Type B pancreatic cell (in vitro differentiated cells): ENCODE measurements around the gene C1orf232. TPM values are rescaled to one million over a fixed set of nuclear protein-coding genes. Genes with fewer than 3 reads are reported as not detected.

Experiments
- DNase-seq: peaks from one replicate; pipeline ENCODE4 v3.0.0; 2021; ENCODE audit warnings: mixed read lengths; ENCODE audit not compliant: unreplicated experiment; ENCODE audit errors: extremely low spot score
- H3K27ac Mint-ChIP-seq: 2 replicates; pipeline ENCODE4 v1.8.0; 2021; ENCODE audit warnings: mild to moderate bottlenecking, mixed read lengths
- H3K27me3 Mint-ChIP-seq: 2 replicates; pipeline ENCODE4 v1.8.0; 2021; ENCODE audit warnings: mixed read lengths
- H3K36me3 Mint-ChIP-seq: 2 replicates; pipeline ENCODE4 v1.8.0; 2021; ENCODE audit warnings: mixed read lengths
- H3K4me1 Mint-ChIP-seq: one replicate; pipeline ENCODE4 v1.8.0; 2021; ENCODE audit warnings: mixed read lengths; ENCODE audit not compliant: unreplicated experiment
- H3K4me3 Mint-ChIP-seq: 2 replicates; pipeline ENCODE4 v1.8.0; 2021; ENCODE audit warnings: mild to moderate bottlenecking, mixed read lengths
- H3K9me3 Mint-ChIP-seq: 2 replicates; pipeline ENCODE4 v1.8.0; 2021; ENCODE audit warnings: mixed read lengths
- total RNA-seq: library from RNA; stranded (reverse); gene quantifications from 2 replicates; pipeline ENCODE4 v1.2.1, GENCODE V29; 2021; ENCODE audit warnings: low replicate concordance
- TF ChIP-seq, protein P1 (sequence below): fragments of 200-600 bp; sonication (generic); conservative IDR thresholded peaks from 2 replicates; pipeline ENCODE4 v1.5.0; 2021; ENCODE audit warnings: antibody characterized with exemption, mild to moderate bottlenecking

The C1orf232 gene
- total RNA-seq, 1 donor from 2014 or later = 1.0 TPM

DNA sequence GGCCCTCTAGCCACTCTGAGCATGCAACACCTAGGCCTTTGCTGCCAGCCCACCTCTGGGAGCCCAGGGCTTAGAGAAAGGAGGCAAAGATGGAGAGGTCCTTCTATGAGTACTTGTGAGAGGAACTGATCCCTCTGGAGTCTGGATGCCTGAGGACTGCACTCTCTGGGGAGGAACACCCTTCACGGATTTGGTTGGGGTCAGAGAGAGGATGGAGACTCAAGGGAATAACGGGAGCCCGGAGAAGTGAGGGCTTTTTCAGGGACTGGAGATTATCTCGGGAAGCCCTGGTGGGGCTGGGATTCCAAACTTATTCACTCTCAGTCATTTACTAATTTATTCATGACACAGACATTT, 413 bp upstream of the C1orf232 start:
- TF ChIP-seq, protein P1, sequence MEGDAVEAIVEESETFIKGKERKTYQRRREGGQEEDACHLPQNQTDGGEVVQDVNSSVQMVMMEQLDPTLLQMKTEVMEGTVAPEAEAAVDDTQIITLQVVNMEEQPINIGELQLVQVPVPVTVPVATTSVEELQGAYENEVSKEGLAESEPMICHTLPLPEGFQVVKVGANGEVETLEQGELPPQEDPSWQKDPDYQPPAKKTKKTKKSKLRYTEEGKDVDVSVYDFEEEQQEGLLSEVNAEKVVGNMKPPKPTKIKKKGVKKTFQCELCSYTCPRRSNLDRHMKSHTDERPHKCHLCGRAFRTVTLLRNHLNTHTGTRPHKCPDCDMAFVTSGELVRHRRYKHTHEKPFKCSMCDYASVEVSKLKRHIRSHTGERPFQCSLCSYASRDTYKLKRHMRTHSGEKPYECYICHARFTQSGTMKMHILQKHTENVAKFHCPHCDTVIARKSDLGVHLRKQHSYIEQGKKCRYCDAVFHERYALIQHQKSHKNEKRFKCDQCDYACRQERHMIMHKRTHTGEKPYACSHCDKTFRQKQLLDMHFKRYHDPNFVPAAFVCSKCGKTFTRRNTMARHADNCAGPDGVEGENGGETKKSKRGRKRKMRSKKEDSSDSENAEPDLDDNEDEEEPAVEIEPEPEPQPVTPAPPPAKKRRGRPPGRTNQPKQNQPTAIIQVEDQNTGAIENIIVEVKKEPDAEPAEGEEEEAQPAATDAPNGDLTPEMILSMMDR = no peak
- DNase-seq = no peak
- peaks cover 26% of the 10 kb centered on the region for H3K4me1 Mint-ChIP-seq
- no peaks in the 10 kb centered on the region for H3K27me3 Mint-ChIP-seq
- peak overlapping the region; percentile 90 for H3K4me3 Mint-ChIP-seq
- H3K36me3 Mint-ChIP-seq = no peaks in the 10 kb centered on the region
- peak overlapping the region; percentile 90 for H3K27ac Mint-ChIP-seq
- no peaks in the 10 kb centered on the region for H3K9me3 Mint-ChIP-seq

DNA sequence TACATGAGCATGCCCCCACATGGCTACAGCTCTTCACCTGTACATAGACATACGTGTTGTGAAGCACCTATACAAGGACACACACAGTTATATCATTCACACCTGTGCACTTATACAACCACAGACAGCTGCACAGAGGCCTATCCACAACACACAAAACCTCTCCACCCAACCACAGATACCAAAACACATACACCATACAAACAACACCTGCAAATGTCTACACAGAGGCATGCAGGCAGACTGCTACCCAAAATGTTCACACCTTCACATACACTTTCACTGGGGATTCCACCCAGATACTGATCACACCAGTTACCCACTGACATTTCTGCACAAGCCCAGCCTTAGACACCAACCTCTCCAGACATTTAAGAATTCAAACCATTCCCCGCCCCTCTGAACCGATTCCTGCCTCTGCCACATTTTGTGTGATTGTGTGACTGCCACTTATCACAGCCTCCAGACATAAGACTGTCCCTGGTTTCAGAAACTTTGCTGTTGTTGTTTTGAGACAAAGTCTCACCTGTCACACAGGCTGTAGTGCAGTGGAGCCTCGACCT, 2.0 kb downstream of the C1orf232 start:
- Mint-ChIP-seq H3K36me3 (no peaks in the 10 kb centered on the region), H3K27ac (peak overlapping the region; percentile 1), H3K4me1 (peaks cover 31% of the 10 kb centered on the region), H3K4me3 (peak overlapping the region; percentile 8), H3K9me3 (no peaks in the 10 kb centered on the region), H3K27me3 (peaks cover 5% of the 10 kb centered on the region)
- TF ChIP-seq, protein P1 = no peak
- DNase-seq = no peak

DNA sequence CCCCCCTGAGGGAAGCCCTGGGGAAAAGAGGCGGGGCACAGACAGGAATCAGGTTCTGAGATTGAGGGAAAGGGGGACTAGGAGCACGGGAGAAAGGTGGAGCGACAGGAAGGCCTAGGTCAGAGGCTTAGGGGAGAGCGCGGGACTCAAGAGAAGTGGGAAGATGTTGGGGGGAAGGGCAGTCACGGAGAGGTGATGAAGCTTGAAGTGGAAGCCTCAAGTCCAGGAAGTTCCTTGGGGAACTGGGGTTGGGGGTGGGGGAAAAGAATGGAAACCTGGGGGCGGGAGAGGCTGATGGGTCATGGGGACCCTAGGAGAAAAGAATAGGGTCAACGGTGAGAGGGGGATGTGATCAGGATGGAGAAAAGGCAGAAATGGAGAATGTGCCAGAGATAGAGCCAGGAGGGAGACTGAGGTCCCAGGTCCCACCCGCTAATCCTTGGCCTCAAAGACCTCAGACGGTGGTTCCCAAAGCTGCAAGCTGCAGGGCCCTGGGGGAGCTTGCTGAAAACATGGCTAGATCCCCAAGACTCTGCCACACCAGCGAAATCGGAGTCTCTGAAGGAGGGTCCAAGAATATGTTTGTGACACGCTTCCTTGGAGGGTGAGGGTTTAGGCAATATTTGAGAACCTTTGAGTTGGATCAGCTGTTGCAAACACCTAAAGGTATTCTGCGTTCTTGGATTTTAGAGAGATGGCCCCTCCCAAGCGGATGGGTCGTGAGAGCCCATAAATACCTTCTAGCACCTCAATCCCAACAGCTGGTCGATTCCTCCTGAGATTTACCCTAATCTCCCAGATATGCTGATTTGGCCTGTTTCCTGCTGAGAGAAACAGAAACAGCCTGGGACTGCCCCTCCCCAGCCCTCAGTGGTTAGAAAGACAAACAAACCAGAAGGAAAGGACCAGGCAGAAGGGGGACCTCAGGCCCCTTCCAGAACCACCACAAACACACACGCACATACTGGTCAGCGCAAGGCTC, 3.6 kb downstream of the C1orf232 start:
- peak overlapping the region; percentile 56 for H3K27ac Mint-ChIP-seq
- H3K9me3 Mint-ChIP-seq = no peaks in the 10 kb centered on the region
- no peaks in the 10 kb centered on the region for H3K36me3 Mint-ChIP-seq
- TF ChIP-seq, protein P1 = no peak
- peaks cover 31% of the 10 kb centered on the region for H3K4me1 Mint-ChIP-seq
- DNase-seq = no peak
- peaks cover 5% of the 10 kb centered on the region for H3K27me3 Mint-ChIP-seq
- peak overlapping the region; percentile 77 for H3K4me3 Mint-ChIP-seq

DNA sequence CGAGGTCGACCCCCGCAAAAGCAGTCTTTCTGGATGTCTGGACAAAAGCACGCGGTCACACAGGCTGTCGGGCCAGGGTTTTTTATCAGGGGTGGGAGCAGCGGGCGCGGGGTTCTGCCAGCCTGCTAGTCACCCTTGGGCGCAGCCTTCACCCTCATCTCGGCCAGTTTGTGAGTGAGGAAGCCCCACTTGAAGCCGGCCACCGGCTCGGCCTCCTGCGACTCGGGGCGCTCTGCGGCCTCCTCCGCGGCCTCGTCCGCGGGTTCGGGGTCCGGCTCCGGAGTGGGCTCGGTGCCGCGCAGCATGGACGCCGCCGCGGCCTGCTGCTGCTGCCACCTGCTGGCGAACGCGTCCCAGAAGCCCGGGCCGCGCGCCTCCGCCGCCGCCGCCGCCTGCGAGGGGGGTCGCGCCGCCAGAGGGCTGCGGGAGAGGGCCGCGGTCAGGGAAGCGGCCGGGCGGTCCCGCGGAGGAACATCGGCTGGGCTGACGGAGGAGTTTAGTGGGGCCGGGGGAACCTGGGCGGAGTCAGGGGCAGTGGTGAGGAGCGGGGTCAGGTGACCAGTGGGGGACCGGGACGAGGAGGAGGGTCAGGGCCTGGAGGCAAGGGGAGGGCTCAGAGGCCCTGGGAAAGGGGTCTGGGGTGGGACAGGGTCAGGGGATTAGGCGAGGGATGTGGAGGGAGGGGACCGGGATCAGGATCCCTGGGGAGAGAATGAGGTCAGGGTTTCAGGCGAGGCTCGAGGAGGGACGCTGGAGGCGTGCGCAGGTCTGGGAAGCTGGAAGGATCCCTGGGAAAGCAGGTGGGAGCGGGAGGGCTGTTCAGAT, 4.5 kb downstream of the C1orf232 start:
- Mint-ChIP-seq H3K4me3 (peak overlapping the region; percentile 77), H3K27me3 (peaks cover 5% of the 10 kb centered on the region), H3K27ac (peak overlapping the region; percentile 56), H3K9me3 (no peaks in the 10 kb centered on the region), H3K36me3 (no peaks in the 10 kb centered on the region), H3K4me1 (peaks cover 33% of the 10 kb centered on the region)
- TF ChIP-seq, protein P1 = peak; percentile 89
- DNase-seq = peak; percentile 80

DNA sequence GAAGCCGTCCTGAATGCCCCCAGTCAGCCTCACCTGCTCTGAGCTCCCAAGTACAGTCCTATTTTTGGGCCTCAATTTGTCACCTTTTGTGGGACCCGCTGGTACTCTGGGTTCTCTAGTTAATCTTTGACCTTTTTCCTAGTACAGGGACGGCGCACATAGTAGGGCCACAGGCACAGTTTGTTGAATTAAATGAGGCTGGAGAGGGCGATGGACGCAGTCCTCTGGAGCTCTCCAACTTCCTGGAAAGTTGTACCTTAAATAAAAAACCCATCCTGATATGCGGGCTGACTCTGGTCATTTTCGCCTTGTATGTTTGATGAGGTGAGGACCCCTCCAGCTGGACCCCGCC, 5.1 kb downstream of the C1orf232 start:
- Mint-ChIP-seq H3K4me1 (peaks cover 28% of the 10 kb centered on the region), H3K27me3 (peaks cover 5% of the 10 kb centered on the region), H3K27ac (no peak overlapping the region), H3K9me3 (no peaks in the 10 kb centered on the region), H3K36me3 (no peaks in the 10 kb centered on the region), H3K4me3 (peak overlapping the region; percentile 61)
- TF ChIP-seq, protein P1 = no peak
- no peak for DNase-seq
